ENCODE results near the gene KSR2. TPM values are rescaled to one million over a fixed set of nuclear protein-coding genes. Genes with fewer than 3 reads are reported as not detected.

KSR2 gene
- total and polyA plus RNA-seq, 2 of the 4 experiments (the other 2 are of a cell fraction), result not detected

GRCh38 chr12:117760990-117761389, 207.8 kb downstream of the KSR2 start:
- Histone ChIP-seq H2BK15ac (ENCODE audit: low read depth, low read length) (no peak overlapping the region), H4K91ac (ENCODE audit: insufficient read depth, low read depth, low read length) (no peak overlapping the region), H2AK9ac (replicated peaks; ENCODE audit: low read depth, low read length, poor library complexity) (no peak overlapping the region), H3K36me3 (ENCODE audit: control insufficient read depth, insufficient read depth, low read length) (no peaks in the 10 kb centered on the region), H3K4me2 (ENCODE audit: low read depth, low read length) (no peak overlapping the region), H3K79me1 (ENCODE audit: low read depth in 1 of 2, low read length in 2 of 2) (no peaks in the 10 kb centered on the region), H2BK5ac (ENCODE audit: low read depth, low read length, poor library complexity, severe bottlenecking) (no peak overlapping the region), H4K20me1 (ENCODE audit: insufficient read depth, low read length) (no peaks in the 10 kb centered on the region), H3K4me3 (ENCODE audit: insufficient read depth, low read depth, low read length) (no peak overlapping the region), H3K27ac (ENCODE audit: insufficient read depth, low read length) (no peak overlapping the region), H3K9ac (ENCODE audit: low read depth, low read length) (no peak overlapping the region), H2AFZ (replicated peaks; ENCODE audit: low read length, poor library complexity) (no peak overlapping the region), H2BK120ac (ENCODE audit: low read depth, low read length) (no peak overlapping the region), H2BK20ac (ENCODE audit: low read depth, low read length) (no peak overlapping the region), H3K23ac (ENCODE audit: low read depth, low read length) (no peak overlapping the region), H4K8ac (ENCODE audit: low read depth in 2 of 2, low read length in 2 of 2) (no peak overlapping the region), H3K4ac (ENCODE audit: low read depth, low read length) (no peak overlapping the region), H3K9me3 (ENCODE audit: control insufficient read depth, insufficient read depth, low read length) (peaks cover 26% of the 10 kb centered on the region), H3K27me3 (ENCODE audit: control insufficient read depth, insufficient read depth, low read length) (no peaks in the 10 kb centered on the region), H3K14ac (replicated peaks; ENCODE audit: low read depth, low read length) (no peak overlapping the region), H2AK5ac (ENCODE audit: low read depth, low read length) (no peak overlapping the region), H3K18ac (ENCODE audit: low read depth, low read length) (no peak overlapping the region), H3K4me1 (ENCODE audit: control insufficient read depth, insufficient read depth, low read length) (no peaks in the 10 kb centered on the region), H3K9me1 (ENCODE audit: insufficient read depth, low read length) (no peaks in the 10 kb centered on the region), H3K56ac (ENCODE audit: extremely low read depth, insufficient read depth, low read length) (no peak overlapping the region), H4K5ac (ENCODE audit: low read depth, low read length) (no peak overlapping the region)
- no TSS peak for BruUV-seq (replicated peaks)
- no peak for DNase-seq
- TF ChIP-seq BHLHE40 (IDR thresholded peaks at IDR 0.05; ENCODE audit: low read depth, low read length), result no peak
- no peak for TF ChIP-seq MXI1 (IDR thresholded peaks at IDR 0.05; ENCODE audit: borderline replicate concordance, low read depth, low read length)
- TF ChIP-seq CTCF (conservative IDR thresholded peaks at IDR 0.05; ENCODE audit: low read depth, low read length), result no peak
- ATAC-seq (ENCODE audit: low read depth), result no peak
- intact Hi-C loops (cut with micrococcal nuclease), result no loop called here
- in situ Hi-C loops (cut with MboI; ENCODE audit: low sequenced_read_pairs), result no loop called here
- dilution Hi-C loops (cut with HindIII; ENCODE audit: low sequenced_read_pairs, unreplicated experiment), result no loop called here
- WGBS, 2 experiments (ENCODE audit: extremely low coverage in 2 of 2, insufficient read length in 1 of 2), result 93% methylated on average over 21 of the region's 39 CpGs; no CpG with 5 or more reads in 1 of the 2 experiments
- POLR2A ChIA-PET (ENCODE audit: unreplicated experiment), result no interaction called here
- CTCF ChIA-PET, result no interaction called here

Data from IMR-90 (cell line).